Upper lobe of right lung (tissue), 1 donor: ENCODE results near the gene KLF18. TPM values are rescaled to one million over a fixed set of nuclear protein-coding genes. Genes with fewer than 3 reads are reported as not detected.

ENCODE experiments used
- ATAC-seq: fragments of 200-7000 bp; cut with Tn5 transposase; one replicate; pipeline ENCODE4 v1.9.1; 2020; ENCODE audit warnings: mild to moderate bottlenecking, moderate library complexity
- DNase-seq: peaks from one replicate; pipeline ENCODE4 v3.0.0-alpha.2; 2020
- H3K27ac ChIP-seq: fragments of 200-600 bp; one replicate; pipeline ENCODE4 v1.8.0; 2022
- H3K27me3 ChIP-seq: fragments of 200-600 bp; one replicate; pipeline ENCODE4 v1.8.0; 2022; ENCODE audit warnings: mild to moderate bottlenecking
- H3K36me3 ChIP-seq: fragments of 200-600 bp; one replicate; pipeline ENCODE4 v1.8.0; 2022
- H3K4me1 ChIP-seq: fragments of 200-600 bp; one replicate; pipeline ENCODE4 v1.8.0; 2022
- H3K4me3 ChIP-seq: fragments of 200-600 bp; one replicate; pipeline ENCODE4 v1.8.0; 2022; ENCODE audit warnings: mild to moderate bottlenecking
- H3K9me3 ChIP-seq: fragments of 200-600 bp; one replicate; pipeline ENCODE4 v1.8.0; 2022
- CTCF ChIP-seq: fragments of 200-600 bp; IDR thresholded peaks from one replicate; pipeline ENCODE4 v1.8.0; 2022; ENCODE audit warnings: antibody characterized with exemption
- intact Hi-C: fragments of 100-400 bp; cut with DNase I; formaldehyde crosslinking; loops from one replicate; pipeline ENCODE4 v1.11.0; 2022
- total RNA-seq: library from RNA; stranded (reverse); fragmentation: NEBNext Ultra II Directional; extraction: Animal tissue kit (Norgen Biotek cat#: 25700); gene quantifications from one replicate; pipeline ENCODE4 v1.2.1, GENCODE V29; 2021
- donor health status: DM: no; HTN: yes; CAD: no; lungs with severe emphysema.

KLF18 gene
- total RNA-seq, 1 donor from 2014 or later = not detected

- no peak for TF ChIP-seq CTCF
- no peak for ATAC-seq
- no peaks in the 10 kb centered on the region for H3K36me3 ChIP-seq
- no peak overlapping the region for H3K27ac ChIP-seq
- intact Hi-C loops = no loop called here
- no peak overlapping the region for H3K4me3 ChIP-seq
- no peak for DNase-seq
- H3K9me3 ChIP-seq = no peaks in the 10 kb centered on the region
- no peaks in the 10 kb centered on the region for H3K27me3 ChIP-seq
- H3K4me1 ChIP-seq = no peaks in the 10 kb centered on the region
These were observed 29.6 kb downstream of the KLF18 start for GRCh38 chr1:44111861-44112260.

GRCh38 chr1:44110916-44111315, 30.5 kb downstream of the KLF18 start:
- Histone ChIP-seq H3K4me3 (no peak overlapping the region), H3K36me3 (no peaks in the 10 kb centered on the region), H3K27ac (no peak overlapping the region), H3K4me1 (no peaks in the 10 kb centered on the region), H3K27me3 (no peaks in the 10 kb centered on the region), H3K9me3 (no peaks in the 10 kb centered on the region)
- DNase-seq (no peak), ATAC-seq (no peak)
- no peak for TF ChIP-seq CTCF
- intact Hi-C loops = no loop called here

- intact Hi-C loops = no loop called here
- H3K27ac ChIP-seq = no peak overlapping the region
- DNase-seq = no peak
These were observed 32.5 kb downstream of the KLF18 start for GRCh38 chr1:44108971-44109370.

GRCh38 chr1:44108241-44108640, 33.2 kb downstream of the KLF18 start:
- Histone ChIP-seq H3K4me1 (no peaks in the 10 kb centered on the region), H3K9me3 (no peaks in the 10 kb centered on the region), H3K4me3 (no peak overlapping the region), H3K27me3 (no peaks in the 10 kb centered on the region), H3K27ac (no peak overlapping the region), H3K36me3 (no peaks in the 10 kb centered on the region)
- intact Hi-C loops = no loop called here
- ATAC-seq (no peak), DNase-seq (no peak)
- TF ChIP-seq CTCF = no peak

More at GRCh38 chr1:44108971-44109370, 32.5 kb downstream of the KLF18 start:
- no peaks in the 10 kb centered on the region for H3K27me3 ChIP-seq
- no peak overlapping the region for H3K4me3 ChIP-seq
- no peaks in the 10 kb centered on the region for H3K9me3 ChIP-seq
- no peak for ATAC-seq
- H3K4me1 ChIP-seq = no peaks in the 10 kb centered on the region
- TF ChIP-seq CTCF = no peak
- H3K36me3 ChIP-seq = no peaks in the 10 kb centered on the region

GRCh38 chr1:44105810-44106209, 35.6 kb downstream of the KLF18 start:
- no peak for TF ChIP-seq CTCF
- Histone ChIP-seq H3K27me3 (no peaks in the 10 kb centered on the region), H3K4me1 (no peaks in the 10 kb centered on the region), H3K4me3 (no peak overlapping the region), H3K27ac (no peak overlapping the region), H3K9me3 (no peaks in the 10 kb centered on the region), H3K36me3 (no peaks in the 10 kb centered on the region)
- intact Hi-C loops = no loop called here
- no peak for ATAC-seq
- DNase-seq = no peak
